WI38 (cell line): Measurements from ENCODE around the gene CARD10.

ENCODE experiments used
- H3K4me3 ChIP-seq: 2 replicates; pipeline ENCODE4 v1.5.1; 2011; ENCODE audit warnings: low read depth, mild to moderate bottlenecking, control low read depth, low read length
- TF ChIP-seq, protein P1 (sequence below): IDR thresholded peaks from 2 replicates; pipeline ENCODE4 v1.5.1; 2012; ENCODE audit warnings: low read depth, mild to moderate bottlenecking, control low read depth, low read length

The CARD10 gene, protein sequence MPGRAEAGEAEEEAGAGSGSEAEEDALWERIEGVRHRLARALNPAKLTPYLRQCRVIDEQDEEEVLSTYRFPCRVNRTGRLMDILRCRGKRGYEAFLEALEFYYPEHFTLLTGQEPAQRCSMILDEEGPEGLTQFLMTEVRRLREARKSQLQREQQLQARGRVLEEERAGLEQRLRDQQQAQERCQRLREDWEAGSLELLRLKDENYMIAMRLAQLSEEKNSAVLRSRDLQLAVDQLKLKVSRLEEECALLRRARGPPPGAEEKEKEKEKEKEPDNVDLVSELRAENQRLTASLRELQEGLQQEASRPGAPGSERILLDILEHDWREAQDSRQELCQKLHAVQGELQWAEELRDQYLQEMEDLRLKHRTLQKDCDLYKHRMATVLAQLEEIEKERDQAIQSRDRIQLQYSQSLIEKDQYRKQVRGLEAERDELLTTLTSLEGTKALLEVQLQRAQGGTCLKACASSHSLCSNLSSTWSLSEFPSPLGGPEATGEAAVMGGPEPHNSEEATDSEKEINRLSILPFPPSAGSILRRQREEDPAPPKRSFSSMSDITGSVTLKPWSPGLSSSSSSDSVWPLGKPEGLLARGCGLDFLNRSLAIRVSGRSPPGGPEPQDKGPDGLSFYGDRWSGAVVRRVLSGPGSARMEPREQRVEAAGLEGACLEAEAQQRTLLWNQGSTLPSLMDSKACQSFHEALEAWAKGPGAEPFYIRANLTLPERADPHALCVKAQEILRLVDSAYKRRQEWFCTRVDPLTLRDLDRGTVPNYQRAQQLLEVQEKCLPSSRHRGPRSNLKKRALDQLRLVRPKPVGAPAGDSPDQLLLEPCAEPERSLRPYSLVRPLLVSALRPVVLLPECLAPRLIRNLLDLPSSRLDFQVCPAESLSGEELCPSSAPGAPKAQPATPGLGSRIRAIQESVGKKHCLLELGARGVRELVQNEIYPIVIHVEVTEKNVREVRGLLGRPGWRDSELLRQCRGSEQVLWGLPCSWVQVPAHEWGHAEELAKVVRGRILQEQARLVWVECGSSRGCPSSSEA

DNA sequence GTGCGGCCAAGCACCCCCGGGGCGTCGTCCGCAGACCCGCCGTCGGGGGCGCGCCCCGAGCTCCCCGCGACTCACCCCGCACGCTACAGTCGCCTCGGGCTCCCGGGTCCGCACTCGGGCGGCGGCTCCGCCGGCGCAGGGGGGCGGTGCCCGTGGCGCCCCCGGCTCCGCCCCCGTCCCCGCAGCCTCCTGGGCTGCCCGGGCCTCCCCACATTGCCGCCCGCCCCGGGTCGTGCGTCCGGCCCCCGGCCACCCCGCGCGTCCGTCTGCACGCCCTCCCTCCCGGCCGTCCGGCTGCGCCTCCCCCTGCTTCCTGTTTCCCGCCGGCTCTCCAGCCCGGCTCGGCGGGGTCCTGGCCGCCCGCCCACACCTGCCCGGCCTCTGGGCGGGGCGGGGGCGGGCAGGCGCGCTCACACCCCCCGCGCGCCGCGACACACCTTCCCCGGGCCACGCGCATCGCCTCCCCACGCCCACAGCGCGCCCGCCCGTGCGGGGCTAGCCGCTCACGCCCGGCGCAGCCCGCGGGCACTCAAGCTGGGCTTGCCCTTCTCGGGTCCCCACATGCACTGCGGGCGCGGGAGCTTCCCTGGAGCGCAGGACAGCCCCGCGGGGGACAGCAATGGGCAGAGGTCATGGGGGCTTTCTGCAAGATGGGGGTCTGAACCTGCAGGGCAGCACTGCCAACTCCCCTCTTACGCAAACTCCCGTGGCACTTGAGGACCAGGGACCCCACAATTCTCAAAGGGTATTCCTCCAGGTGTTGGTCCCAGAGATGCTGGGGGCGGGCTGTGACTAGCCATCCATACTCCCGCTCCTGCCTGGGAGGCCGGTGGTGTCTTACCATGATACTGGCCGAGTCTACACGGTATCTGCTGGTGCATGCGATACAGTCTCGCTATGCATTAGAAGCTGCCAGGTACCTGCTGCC lies at the start of gene CARD10:
Gene CARD10, minus strand, starts transcription at position 148 of the 928 bp plus-strand sequence. CDS start 215 bp downstream, outside the sequence.
- TF ChIP-seq, protein P1, sequence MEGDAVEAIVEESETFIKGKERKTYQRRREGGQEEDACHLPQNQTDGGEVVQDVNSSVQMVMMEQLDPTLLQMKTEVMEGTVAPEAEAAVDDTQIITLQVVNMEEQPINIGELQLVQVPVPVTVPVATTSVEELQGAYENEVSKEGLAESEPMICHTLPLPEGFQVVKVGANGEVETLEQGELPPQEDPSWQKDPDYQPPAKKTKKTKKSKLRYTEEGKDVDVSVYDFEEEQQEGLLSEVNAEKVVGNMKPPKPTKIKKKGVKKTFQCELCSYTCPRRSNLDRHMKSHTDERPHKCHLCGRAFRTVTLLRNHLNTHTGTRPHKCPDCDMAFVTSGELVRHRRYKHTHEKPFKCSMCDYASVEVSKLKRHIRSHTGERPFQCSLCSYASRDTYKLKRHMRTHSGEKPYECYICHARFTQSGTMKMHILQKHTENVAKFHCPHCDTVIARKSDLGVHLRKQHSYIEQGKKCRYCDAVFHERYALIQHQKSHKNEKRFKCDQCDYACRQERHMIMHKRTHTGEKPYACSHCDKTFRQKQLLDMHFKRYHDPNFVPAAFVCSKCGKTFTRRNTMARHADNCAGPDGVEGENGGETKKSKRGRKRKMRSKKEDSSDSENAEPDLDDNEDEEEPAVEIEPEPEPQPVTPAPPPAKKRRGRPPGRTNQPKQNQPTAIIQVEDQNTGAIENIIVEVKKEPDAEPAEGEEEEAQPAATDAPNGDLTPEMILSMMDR, result no peak
- H3K4me3 ChIP-seq, result peak within 1 kb of the TSS; percentile 70

DNA sequence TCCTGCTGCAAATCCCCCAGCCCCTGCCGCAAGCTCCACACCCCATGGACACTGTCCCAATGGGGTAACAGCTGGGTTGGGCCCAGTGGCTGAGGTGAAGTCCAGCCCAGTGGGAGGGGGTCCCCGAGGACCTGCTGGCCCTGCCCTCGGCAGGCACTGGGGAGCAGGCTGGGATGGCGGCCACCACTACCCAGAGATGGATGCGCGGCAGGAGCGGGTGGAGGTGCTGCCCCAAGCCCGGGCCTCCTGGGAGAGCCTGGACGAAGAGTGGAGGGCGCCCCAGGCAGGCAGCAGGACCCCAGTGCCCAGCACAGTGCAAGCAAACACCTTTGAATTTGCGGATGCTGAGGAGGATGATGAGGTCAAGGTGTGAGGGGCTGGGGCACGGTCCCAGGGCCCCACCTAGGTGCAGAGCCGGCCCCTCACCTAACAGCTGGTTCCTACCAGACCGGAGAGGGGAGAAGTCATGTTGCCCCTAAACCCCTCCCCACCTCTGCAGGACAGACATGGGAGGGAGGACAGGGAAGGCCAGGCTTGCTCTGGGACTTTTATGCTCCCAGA lies 49.3 kb upstream of the CARD10 start:
- H3K4me3 ChIP-seq, result no peak overlapping the region
- TF ChIP-seq, protein P1, result no peak

DNA sequence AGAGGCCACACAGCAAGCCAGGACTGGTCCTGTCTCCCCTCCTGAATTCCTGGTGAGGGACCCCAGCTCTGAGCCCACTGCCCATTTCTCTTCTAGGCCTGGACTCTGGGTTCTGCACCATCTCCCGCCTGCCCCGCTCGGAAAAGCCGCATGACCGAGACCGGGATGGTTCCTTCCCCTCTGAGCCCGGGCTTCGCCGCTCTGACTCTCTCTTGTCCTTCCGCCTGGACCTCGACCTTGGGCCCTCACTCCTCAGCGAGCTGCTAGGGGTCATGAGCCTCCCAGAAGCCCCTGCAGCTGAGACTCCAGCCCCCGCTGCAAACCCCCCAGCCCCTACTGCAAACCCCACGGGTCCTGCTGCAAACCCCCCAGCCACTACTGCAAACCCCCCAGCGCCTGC lies 48.8 kb upstream of the CARD10 start:
- H3K4me3 ChIP-seq, result no peak overlapping the region
- TF ChIP-seq, protein P1, result no peak

DNA sequence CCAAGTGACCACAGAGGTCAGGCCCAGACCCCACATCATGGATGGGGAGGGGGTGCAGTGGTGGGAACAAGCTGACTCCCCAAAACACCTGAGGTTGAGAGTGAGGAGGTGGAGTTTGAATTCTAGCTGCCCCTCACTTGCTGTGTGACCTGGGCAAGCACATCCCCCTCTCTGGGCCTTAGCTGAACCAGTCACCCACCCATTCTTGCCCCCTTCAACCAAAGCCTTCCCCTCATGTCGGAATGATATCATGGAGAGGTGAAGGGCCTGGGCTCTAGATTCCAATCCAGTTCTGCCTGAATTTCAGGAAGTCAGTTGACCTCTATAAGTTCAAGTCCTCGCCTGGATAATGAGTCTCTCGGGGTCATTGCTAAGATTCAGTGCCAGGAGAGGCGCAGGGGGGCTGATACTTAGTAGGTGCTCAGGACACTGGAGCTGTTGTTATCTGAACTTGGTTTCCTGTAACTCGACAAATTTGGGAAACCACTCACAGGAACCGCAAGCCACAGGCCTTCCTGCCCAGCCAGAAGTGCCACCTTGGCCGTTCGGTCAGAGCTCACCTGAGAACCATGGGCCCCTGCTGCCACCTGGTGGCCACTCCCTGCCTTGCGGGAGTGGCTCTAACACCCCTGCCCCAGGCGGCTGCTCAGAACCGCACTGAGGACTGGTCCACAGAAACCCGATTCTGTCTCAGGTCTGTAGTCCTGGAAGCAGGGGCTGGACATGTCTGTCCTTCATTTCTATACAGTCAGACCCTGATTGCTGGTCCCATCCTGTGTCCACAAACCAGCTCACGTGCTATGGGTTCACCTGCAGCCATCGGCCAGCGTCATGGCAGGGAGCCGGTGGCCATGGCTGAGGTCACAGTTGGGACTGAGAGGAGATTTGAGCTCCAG lies 47.9 kb upstream of the CARD10 start:
- TF ChIP-seq, protein P1, result peak; percentile 89
- H3K4me3 ChIP-seq, result no peak overlapping the region

DNA sequence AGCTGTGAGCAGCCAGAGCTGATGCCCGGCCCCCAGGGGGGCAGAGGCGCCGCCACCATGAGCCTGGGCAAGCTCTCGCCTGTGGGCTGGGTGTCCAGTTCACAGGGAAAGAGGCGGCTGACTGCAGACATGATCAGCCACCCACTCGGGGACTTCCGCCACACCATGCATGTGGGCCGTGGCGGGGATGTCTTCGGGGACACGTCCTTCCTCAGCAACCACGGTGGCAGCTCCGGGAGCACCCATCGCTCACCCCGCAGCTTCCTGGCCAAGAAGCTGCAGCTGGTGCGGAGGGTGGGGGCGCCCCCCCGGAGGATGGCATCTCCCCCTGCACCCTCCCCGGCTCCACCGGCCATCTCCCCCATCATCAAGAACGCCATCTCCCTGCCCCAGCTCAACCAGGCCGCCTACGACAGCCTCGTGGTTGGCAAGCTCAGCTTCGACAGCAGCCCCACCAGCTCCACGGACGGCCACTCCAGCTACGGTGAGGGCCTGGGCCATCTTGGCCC lies 47.2 kb upstream of the CARD10 start:
- TF ChIP-seq, protein P1, result no peak
- no peak overlapping the region for H3K4me3 ChIP-seq
